HL-60 (cell line): ENCODE data around the gene SH3GL2.

Experiments used
- DNase-seq, 2 experiments: peaks; one replicate each; pipeline ENCODE4 v3.0.0-alpha.2; 2010 to 2020; ENCODE audit warnings: low read depth in 1 of 2, low spot score in 1 of 2
- H3K27ac ChIP-seq: fragments of 250-450 bp; sonication (Bioruptor Pico); replicated peaks from 2 replicates; pipeline ENCODE4 v1.5.1; 2020; ENCODE audit warnings: mild to moderate bottlenecking, moderate library complexity
- H3K27me3 ChIP-seq: fragments of 250-450 bp; sonication (Bioruptor Pico); 2 replicates; pipeline ENCODE4 v1.5.1; 2021; ENCODE audit warnings: mild to moderate bottlenecking, moderate library complexity; ENCODE audit not compliant: insufficient read depth, poor library complexity, severe bottlenecking
- H3K4me3 ChIP-seq: replicated peaks from 2 replicates; pipeline ENCODE4 v1.5.1; 2011; ENCODE audit warnings: mild to moderate bottlenecking, control low read depth, low read length; ENCODE audit not compliant: insufficient read depth
- CTCF ChIP-seq: IDR thresholded peaks from one replicate; pipeline ENCODE4 v1.5.1; 2011; ENCODE audit warnings: low read length, control low read depth, inconsistent platforms; ENCODE audit not compliant: insufficient read depth
- GABPA ChIP-seq: IDR thresholded peaks from 2 replicates; pipeline ENCODE4 v1.6.1; 2012; ENCODE audit warnings: low read depth
- POLR2AphosphoS5 ChIP-seq: IDR thresholded peaks from 2 replicates; pipeline ENCODE4 v1.6.1; 2012; ENCODE audit warnings: low read depth
- REST ChIP-seq: IDR thresholded peaks from 2 replicates; pipeline ENCODE4 v1.6.1; 2012; ENCODE audit warnings: low read depth; ENCODE audit not compliant: insufficient replicate concordance
- SPI1 ChIP-seq: IDR thresholded peaks from 2 replicates; pipeline ENCODE4 v1.6.1; 2012; ENCODE audit warnings: low read depth, mild to moderate bottlenecking, borderline replicate concordance

The SH3GL2 gene

GRCh38 chr9:17810317-17810716 is 231.5 kb downstream of the SH3GL2 start:
- Histone ChIP-seq H3K27ac (no peak overlapping the region), H3K27me3 (no peaks in the 10 kb centered on the region), H3K4me3 (no peak overlapping the region)
- TF ChIP-seq REST (no peak), POLR2AphosphoS5 (no peak), SPI1 (no peak), GABPA (no peak), CTCF (no peak)
- no peak for DNase-seq

GRCh38 chr9:17810728-17811571 is 232.1 kb downstream of the SH3GL2 start:
- DNase-seq = peak; percentile 6 to 23
- Histone ChIP-seq H3K27ac (no peak overlapping the region), H3K4me3 (no peak overlapping the region), H3K27me3 (no peaks in the 10 kb centered on the region)
- TF ChIP-seq SPI1 (no peak), CTCF (peak; percentile 38)

- Histone ChIP-seq H3K27ac (no peak overlapping the region), H3K27me3 (no peaks in the 10 kb centered on the region), H3K4me3 (no peak overlapping the region)
- TF ChIP-seq CTCF (no peak), GABPA (no peak), REST (no peak), SPI1 (no peak), POLR2AphosphoS5 (no peak)
- no peak for DNase-seq
Measured at GRCh38 chr9:17813798-17814197, 234.9 kb downstream of the SH3GL2 start.

GRCh38 chr9:17816431-17817027 is 237.7 kb downstream of the SH3GL2 start:
- H3K4me3 ChIP-seq = no peak overlapping the region
- DNase-seq = no peak
- TF ChIP-seq CTCF (no peak), GABPA (no peak), REST (no peak), SPI1 (no peak), POLR2AphosphoS5 (no peak)

More at GRCh38 chr9:17816431-17817027, 237.7 kb downstream of the SH3GL2 start:
- no peaks in the 10 kb centered on the region for H3K27me3 ChIP-seq
- H3K27ac ChIP-seq = no peak overlapping the region
